LHCN-M2 (cell line): ENCODE results near the gene POLR2J3. TPM values are rescaled to one million over a fixed set of nuclear protein-coding genes. Genes with fewer than 3 reads are reported as not detected.
"Not testable (repeated sequence)": the region's sequence is repeated elsewhere in the genome, so short reads cannot be mapped to it uniquely, and the experiment has no call there.

Experiments
- DNase-seq: peaks from one replicate; pipeline ENCODE4 v3.0.0-alpha.2; 2012; ENCODE audit warnings: low read depth
- polyA plus RNA-seq: library from polyadenylated mRNA; unstranded; fragments of >200 nt; gene quantifications from one replicate; pipeline ENCODE4 v1.2.1, GENCODE V29; 2012; ENCODE audit warnings: missing spikeins
- total RNA-seq: library from RNA; depleted of rRNA; stranded (reverse); fragments of >200 nt; gene quantifications from 2 replicates; pipeline ENCODE4 v1.2.3, GENCODE V29; 2014; rRNA removed

Gene POLR2J3
- 18.5 and 24.8 TPM in 2 replicates for total RNA-seq
- polyA plus RNA-seq: 72.3 TPM

GRCh38 chr7:102572261-102573239, at the start of gene POLR2J3:
TSS of gene POLR2J3 (minus strand) at chr7:102572583. CDS start at chr7:102572521, 62 bp downstream.
- peak; percentile 96 for DNase-seq

- DNase-seq: not testable (repeated sequence)
These were observed 45.7 kb upstream of the POLR2J3 start for GRCh38 chr7:102618122-102618521.

GRCh38 chr7:102616507-102617125, 44.2 kb upstream of the POLR2J3 start, which contains the start of gene RASA4:
TSS of gene RASA4 (minus strand) at chr7:102616756. CDS start at chr7:102616689, 67 bp downstream.
- peak; percentile 0 for DNase-seq

DNA sequence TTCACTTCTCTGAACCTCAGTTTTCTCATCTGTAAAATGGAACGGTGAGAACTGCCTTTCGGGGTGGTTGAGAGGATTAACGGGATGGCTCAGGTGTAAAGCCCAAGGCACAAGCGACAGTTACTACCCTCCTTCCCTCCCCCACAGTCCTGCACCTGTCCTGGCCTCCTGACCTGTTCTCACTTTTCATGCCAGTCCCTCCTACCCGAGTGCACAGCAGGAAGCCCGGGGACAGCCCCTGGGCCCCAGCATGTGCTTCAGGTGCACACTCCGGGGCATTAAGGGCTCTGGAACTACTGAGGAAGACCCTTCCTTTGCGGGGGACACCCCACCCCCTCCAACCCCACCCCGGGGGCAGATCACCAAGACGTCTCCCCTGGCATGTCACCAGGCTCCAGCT, 43.5 kb upstream of the POLR2J3 start:
- not testable (repeated sequence) for DNase-seq

DNA sequence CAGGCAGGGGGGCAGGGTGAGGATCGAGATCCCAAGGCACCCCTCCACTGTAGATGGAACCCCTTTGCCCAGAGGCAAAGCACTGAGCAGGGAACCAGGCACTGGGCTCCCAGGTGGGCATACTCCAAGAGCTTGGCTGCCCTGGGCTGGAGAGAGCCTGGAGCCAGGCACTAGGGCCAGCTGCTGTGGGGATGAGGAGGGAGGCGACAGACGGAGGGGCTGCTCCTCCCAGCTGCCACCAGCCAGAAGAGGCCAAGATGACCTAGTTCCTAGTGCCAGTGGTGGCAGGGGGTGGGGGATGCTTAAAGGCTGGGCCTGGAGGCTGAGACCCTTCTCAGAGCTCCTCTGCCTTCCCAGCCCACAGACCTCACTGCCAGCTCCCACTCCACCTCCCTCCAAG, 42.5 kb upstream of the POLR2J3 start:
- DNase-seq: not testable (repeated sequence)

DNA sequence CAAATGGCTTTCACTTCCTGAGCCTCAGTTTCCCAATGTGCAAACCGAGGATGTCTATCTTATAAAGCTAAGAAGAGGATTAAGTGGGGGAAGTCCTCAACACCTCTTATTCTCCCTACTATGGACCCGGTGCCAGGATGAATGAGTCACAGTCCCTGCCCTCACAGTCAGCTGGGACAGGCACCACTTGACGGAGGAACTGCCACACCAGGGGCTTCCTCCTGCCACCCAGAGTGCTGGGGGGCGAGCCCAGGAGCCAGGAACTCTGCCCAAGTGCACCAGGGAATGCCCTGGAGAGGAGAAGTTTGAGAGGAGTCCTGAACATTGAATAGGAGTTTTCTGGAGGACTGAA, 41.9 kb upstream of the POLR2J3 start:
- not testable (repeated sequence) for DNase-seq

GRCh38 chr7:102613575-102614345, 41.4 kb upstream of the POLR2J3 start:
- not testable (repeated sequence) for DNase-seq

DNA sequence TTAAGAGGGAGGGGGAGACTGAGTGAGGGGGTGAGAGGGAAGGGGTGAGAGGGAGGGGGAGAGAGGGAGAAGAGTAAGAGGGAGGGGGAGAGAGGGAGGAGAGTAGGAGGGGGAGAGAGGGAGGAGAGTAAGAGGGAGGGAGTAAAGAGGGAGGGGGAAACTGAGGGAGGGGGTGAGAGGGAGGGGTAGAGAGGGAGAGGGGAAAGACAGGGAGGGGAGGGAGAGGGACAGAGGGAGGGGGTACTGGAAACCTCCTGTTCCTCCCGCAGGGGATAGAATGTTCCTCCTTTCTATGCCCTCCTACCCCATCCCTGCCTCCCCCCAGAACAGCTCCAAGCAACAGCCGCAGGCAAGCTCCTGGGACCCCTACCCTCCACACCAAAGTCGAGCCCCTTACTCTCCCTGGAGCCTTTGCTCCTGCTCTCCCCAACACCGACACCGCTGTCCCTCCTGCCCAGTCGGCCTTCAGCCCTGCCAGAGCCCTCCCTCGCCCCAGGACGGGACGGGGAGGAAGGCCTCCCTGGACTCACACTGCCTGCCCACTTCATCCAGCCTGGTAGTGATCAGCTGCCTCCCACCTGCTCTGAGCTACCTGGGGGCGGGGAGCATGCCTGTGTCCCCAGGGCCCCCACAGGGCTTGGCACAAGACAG, 39.4 kb upstream of the POLR2J3 start:
- DNase-seq: not testable (repeated sequence)

GRCh38 chr7:102611013-102611674, 38.8 kb upstream of the POLR2J3 start:
- not testable (repeated sequence) for DNase-seq

DNA sequence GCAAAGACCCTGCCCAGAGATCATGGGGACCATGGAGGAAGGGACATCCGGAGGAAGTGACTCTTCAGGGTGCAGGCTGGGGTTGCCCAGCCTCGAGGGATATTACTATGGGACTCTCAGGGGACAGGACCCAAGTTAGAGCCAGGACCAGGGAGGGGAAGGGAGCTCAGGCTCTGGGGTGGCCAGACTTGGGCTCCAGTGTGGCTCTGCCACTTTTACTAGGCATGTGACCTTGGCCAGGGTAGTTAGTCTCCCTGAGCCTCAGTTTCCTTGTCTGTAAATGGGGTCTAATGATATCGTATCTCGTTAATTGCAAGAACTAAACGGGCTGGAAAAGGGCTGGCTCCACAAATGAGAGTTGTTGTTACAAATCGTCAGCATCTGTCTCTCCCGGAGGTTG, 38.1 kb upstream of the POLR2J3 start:
- not testable (repeated sequence) for DNase-seq

DNA sequence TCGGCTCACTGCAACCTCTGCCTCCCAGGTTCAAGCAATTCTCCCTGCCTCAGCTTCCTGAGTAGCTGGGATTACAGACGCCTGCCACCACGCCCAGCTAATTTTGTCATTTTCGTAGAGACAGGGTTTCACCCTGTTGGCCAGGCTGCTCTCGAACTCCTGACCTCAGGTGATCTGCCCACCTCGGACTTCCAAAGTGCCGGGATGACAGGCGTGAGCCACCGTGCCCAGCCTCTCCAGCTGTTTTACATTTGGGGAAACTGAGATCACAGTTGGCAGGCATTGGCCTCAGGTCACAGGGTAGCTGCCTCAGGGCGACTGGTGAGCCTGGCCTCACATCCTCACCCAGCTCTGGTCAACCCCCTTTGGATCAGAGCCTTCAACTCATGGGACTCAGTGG, 37.4 kb upstream of the POLR2J3 start:
- not testable (repeated sequence) for DNase-seq

- not testable (repeated sequence) for DNase-seq
These were observed 34.5 kb upstream of the POLR2J3 start for GRCh38 chr7:102606848-102607247.

GRCh38 chr7:102604431-102605145, 32.2 kb upstream of the POLR2J3 start:
- not testable (repeated sequence) for DNase-seq

DNA sequence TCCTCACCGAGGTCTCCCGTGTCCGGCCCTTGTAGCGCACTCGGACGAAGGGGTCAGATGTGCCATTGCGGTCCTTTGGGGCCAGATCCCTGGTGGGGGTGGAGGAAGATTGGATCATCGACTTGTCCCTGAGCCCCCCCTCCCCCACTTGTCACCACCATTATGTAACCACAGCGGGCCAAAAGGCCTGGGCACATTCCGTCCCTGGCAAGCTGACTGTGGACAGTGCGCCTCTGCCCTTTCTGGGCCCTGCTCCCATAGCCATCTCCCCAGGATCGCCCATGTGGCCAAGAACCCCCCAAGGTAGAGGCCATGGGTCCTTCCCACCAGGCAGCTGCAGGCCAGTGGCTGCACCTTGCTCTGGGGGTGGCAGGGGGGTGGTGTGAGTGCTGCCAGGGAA, 29.9 kb upstream of the POLR2J3 start:
- DNase-seq: not testable (repeated sequence)

GRCh38 chr7:102599699-102600098, 27.3 kb upstream of the POLR2J3 start:
- not testable (repeated sequence) for DNase-seq

GRCh38 chr7:102596036-102596435, 23.7 kb upstream of the POLR2J3 start:
- DNase-seq: not testable (repeated sequence)

DNA sequence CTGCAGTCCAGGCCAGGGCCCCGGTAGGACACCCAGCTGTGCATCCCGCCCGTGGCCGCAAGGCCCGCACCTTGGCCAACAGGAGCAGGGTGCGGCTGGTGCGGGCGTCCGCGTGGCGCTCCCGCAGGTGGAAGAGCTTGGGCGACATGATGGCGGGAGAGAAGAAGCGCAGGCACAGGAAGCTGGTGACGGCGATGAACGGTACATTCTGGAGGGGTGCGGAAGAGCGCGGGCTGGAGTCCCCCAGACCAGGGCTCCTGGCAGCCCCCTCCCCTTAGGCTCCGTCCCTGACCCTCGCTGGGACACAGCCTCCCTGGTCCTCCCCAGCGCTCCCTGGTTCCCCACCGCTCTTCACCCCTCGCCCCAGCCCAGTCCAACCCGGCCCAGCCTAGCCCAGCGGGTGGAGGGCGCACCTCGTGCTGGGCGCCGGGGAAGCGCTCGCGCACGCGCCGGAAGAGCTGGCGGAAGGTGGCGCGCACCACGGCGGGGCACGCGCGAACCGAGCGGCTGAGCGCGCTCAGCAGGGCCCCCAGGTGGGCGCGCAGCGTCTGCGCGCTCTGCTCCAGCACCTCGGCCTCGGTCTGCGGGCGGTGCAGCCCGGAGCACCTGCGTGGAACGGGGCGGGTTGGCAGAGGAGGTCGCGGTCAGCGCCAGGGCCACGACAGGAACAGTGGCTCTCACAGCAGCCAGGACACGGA, 21.4 kb upstream of the POLR2J3 start:
- not testable (repeated sequence) for DNase-seq

- not testable (repeated sequence) for DNase-seq
These were observed 20.2 kb upstream of the POLR2J3 start for GRCh38 chr7:102592477-102593019.

DNA sequence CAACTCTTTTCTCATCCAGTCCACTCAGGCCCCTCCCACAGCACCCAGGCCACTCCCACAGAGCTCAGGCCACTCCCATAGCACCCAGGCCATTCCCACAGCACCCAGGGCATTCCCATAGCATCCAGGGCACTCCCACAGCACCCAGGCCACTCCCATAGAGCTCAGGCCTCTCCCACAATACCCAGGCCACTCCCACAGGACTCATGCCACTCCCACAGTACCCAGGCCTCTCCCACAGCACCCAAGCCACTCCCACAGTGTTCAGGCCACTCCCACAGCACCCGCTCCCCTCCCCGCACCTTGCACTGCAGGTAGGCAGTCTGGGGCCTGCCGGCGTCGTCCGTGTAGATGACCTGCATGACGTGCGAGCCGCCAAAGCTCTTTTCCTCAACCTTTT, 17.5 kb upstream of the POLR2J3 start:
- DNase-seq: not testable (repeated sequence)
